GM21367 (cell line): Measurements from ENCODE around the gene HOXD4.

Experiments used
- ATAC-seq: cut with Tn5 transposase; IDR thresholded peaks from one replicate; pipeline ENCODE4 v1.9.1; 2021; ENCODE audit not compliant: unreplicated experiment

HOXD4 gene

GRCh38 chr2:176170602-176171305 is 19.4 kb downstream of the HOXD4 start:
- no peak for ATAC-seq

DNA sequence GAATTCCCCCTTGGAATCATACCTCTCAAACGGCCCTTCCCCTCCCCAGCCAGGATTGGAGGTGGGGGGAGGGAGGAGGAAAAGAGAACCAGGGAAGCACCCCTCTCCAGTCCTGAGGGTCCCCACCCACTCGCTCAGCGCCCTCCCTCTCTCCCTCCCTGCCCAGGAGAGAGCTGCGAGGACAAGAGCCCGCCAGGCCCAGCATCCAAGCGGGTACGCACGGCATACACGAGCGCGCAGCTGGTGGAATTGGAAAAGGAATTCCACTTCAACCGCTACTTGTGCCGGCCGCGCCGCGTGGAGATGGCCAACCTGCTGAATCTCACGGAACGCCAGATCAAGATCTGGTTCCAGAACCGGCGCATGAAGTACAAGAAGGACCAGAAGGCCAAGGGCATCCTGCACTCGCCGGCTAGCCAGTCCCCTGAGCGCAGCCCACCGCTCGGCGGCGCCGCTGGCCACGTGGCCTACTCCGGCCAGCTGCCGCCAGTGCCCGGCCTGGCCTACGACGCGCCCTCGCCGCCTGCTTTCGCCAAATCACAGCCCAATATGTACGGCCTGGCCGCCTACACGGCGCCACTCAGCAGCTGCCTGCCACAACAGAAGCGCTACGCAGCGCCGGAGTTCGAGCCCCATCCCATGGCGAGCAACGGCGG is 20.1 kb downstream of the HOXD4 start:
- ATAC-seq: no peak

DNA sequence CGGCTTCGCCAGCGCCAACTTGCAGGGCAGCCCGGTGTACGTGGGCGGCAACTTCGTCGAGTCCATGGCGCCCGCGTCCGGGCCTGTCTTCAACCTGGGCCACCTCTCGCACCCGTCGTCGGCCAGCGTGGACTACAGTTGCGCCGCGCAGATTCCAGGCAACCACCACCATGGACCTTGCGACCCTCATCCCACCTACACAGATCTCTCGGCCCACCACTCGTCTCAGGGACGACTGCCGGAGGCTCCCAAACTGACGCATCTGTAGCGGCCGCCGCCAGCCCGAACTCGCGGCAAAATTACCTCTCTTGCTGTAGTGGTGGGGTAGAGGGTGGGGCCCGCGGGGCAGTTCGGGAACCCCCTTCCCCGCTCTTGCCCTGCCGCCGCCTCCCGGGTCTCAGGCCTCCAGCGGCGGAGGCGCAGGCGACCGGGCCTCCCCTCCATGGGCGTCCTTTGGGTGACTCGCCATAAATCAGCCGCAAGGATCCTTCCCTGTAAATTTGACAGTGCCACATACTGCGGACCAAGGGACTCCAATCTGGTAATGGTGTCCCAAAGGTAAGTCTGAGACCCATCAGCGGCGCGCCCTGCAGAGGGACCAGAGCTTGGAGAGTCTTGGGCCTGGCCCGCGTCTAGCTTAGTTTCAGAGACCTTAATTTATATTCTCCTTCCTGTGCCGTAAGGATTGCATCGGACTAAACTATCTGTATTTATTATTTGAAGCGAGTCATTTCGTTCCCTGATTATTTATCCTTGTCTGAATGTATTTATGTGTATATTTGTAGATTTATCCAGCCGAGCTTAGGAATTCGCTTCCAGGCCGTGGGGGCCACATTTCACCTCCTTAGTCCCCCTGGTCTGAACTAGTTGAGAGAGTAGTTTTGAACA is 20.9 kb downstream of the HOXD4 start:
- ATAC-seq: no peak

- no peak for ATAC-seq
These were observed 21.7 kb downstream of the HOXD4 start for GRCh38 chr2:176172895-176173566.

DNA sequence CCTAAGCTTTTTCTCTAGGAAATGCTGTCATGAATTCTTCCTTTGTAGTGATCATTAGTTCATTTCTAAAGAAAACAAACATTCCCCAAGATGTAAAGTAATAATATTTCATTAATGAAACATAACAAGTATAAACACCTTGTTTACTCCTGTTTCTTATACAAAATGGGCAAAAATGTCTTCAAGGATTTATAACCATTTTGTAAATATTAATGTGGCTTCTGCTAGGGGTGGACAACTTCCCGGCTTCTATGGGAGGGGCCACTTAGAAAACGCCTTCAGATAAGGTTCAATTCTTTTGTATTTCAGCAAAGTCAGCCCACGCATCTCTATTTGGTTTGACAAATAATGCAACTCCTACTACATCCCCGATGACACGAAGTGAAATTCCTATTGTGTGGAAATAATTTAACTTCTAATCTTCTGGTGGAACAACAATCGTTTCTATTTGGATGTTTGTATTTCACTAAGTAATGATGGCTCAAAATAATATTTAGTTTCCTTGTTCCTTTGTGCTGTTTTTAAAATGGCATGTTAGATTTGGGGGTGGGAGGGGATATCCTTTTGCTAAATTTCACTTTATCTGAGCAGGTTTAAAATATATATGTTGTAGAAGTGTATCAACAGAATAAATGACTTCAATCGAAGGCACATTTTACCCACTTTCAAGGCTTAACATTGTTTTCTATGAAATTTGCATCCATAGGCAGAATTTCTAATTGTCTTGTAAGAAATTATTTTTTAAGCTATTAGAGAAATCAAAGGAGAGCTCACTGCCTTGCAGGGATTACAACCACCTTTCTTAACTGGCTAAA is 22.4 kb downstream of the HOXD4 start:
- no peak for ATAC-seq

GRCh38 chr2:176174382-176174823 is 23.1 kb downstream of the HOXD4 start:
- ATAC-seq: no peak

- ATAC-seq: no peak
These were observed 23.7 kb downstream of the HOXD4 start for GRCh38 chr2:176174824-176175708.

GRCh38 chr2:176175709-176176607 is 24.6 kb downstream of the HOXD4 start:
- no peak for ATAC-seq

GRCh38 chr2:176177580-176178037 is 26.3 kb downstream of the HOXD4 start:
- ATAC-seq: no peak

DNA sequence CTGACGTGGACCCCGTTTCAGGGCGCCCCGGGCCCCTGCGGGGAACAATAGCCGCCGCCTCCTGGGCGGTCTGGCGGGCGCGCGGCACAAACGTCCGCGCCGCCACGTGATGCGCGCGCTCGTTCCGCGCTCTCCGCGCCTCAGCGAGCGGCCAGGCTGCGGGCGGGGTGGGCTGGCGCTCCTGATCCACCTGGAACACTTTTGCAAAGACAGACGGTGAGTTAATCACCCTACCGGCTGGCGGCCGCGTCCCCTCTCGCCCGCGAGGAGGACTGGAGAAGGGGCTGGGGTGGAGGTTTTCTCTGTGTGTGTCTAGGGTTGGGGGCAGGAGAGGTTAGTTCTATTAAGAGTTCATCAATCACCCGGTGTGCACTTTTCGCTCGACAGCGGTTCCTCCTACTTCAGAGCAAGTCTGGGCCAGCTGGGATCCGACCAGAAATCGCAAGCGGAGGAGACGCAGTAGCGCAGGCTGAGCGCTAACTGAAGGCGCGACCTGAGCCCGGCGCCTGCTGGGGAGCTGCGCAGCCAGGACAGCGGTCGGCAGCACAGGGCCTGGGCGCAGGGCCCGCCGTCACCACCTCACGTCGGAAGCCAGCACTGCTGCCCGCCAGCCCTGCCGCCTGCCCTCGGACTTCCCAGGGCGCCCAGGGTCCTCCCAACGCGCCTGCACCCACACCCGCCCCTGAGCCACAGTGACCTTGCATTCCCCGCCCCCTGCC is 26.8 kb downstream of the HOXD4 start:
- no peak for ATAC-seq

- ATAC-seq: no peak
These were observed 27.5 kb downstream of the HOXD4 start for GRCh38 chr2:176178757-176179295.

DNA sequence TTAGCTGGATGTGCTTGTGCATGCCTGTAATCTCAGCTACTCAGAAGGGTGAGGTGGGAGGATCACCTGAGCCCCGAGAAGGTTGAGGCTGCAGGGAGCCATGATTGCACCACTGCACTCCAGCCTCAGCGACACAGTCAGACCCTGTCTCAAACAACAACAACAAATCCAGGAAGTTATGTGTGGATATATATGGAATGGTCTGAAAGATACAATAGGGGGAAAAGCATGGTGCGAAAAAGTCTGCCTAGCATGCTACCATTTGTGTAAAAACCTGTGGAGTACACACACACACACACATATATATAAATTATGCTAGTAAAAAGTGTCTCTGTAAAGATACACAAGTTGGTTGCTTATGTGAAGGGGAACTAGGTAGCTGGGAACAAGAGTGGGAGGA is 30.2 kb downstream of the HOXD4 start:
- ATAC-seq: no peak

- no peak for ATAC-seq
These were observed 31.3 kb downstream of the HOXD4 start for GRCh38 chr2:176182671-176183070.

DNA sequence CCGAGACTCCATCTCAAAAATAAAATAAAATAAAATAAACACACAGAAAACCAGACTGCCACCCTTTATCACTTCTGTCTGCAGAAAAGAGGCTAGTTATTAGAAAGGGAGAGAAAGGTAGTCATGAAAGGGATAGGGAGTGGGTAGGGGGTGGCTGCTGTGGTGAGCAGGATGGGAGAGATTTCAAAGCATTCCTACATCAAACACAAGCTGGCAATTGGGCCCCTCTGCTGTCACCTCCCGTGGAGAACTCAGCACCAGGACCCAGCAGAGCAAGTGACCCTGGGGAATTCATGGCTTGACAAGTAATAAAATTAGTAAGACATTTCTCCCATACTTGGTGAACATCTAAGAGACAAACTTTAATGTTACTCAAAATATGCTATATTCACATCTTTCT is 33.4 kb downstream of the HOXD4 start:
- no peak for ATAC-seq

GRCh38 chr2:176186024-176186423 is 34.7 kb downstream of the HOXD4 start:
- ATAC-seq: no peak

- ATAC-seq: no peak
These were observed 36.0 kb downstream of the HOXD4 start for GRCh38 chr2:176187200-176187898.
